ENCODE results near the gene NIT1. TPM values are rescaled to one million over a fixed set of nuclear protein-coding genes. Genes with fewer than 3 reads are reported as not detected.

The NIT1 gene
- total RNA-seq, 1 experiment from 2014 or later = 52.9 TPM

DNA sequence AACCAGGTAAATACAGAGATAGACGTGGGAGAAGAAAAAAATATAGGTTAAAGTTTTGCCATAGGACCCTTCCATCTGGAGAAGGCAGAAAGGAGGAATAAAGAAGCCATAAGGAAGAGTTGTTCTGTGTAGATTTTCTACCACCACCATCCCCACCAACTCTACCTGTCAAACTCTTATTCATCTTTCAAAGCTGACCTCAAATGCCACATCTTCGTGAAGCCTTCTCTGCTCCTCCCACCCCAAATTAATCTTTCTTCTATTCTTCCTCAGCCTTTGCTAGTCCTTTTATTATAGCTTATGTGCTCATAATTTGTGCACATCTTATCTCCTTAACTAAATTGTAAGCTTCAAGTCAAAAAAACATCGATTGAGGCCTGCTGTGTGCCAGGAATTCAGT is 27.3 kb upstream of the NIT1 start:
- intact Hi-C loops (cut with micrococcal nuclease; ENCODE audit: unreplicated experiment) = no loop called here
- Mint-ChIP-seq H3K9me3 (ENCODE audit: low read depth, unreplicated experiment) (no peaks in the 10 kb centered on the region), H3K27me3 (ENCODE audit: unreplicated experiment) (no peaks in the 10 kb centered on the region), H3K4me3 (ENCODE audit: low read depth, unreplicated experiment) (no peak overlapping the region), H3K4me1 (ENCODE audit: low read depth, unreplicated experiment) (peaks cover 76% of the 10 kb centered on the region), H3K27ac (ENCODE audit: unreplicated experiment) (no peak overlapping the region), H3K36me3 (ENCODE audit: insufficient read depth, unreplicated experiment) (peaks cover 39% of the 10 kb centered on the region)
- no TSS peak for BruUV-seq (replicated peaks)
- TF ChIP-seq, protein P1, sequence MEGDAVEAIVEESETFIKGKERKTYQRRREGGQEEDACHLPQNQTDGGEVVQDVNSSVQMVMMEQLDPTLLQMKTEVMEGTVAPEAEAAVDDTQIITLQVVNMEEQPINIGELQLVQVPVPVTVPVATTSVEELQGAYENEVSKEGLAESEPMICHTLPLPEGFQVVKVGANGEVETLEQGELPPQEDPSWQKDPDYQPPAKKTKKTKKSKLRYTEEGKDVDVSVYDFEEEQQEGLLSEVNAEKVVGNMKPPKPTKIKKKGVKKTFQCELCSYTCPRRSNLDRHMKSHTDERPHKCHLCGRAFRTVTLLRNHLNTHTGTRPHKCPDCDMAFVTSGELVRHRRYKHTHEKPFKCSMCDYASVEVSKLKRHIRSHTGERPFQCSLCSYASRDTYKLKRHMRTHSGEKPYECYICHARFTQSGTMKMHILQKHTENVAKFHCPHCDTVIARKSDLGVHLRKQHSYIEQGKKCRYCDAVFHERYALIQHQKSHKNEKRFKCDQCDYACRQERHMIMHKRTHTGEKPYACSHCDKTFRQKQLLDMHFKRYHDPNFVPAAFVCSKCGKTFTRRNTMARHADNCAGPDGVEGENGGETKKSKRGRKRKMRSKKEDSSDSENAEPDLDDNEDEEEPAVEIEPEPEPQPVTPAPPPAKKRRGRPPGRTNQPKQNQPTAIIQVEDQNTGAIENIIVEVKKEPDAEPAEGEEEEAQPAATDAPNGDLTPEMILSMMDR (IDR thresholded peaks at IDR 0.05; ENCODE audit: unreplicated experiment) = no peak
- CTCF ChIA-PET = no interaction called here
- no peak for DNase-seq

DNA sequence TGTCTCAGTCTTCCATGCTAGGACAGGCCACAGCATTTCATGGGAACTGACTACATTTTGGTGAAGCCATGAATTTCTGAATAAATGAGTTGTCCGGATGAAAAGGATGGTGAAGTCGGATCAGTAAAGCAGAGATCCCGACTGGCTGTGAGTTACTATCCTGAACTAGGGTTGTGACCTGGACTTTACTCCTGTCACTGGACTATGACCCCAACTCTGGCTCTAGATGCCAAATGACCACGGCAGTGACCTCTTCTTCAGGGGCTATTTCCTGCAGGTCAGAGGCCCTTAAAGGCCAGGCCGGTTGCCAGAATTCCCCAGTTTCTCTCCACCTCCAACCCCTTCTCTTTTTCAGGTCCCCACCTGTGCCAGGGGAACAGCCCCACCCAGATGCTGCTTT is 26.8 kb upstream of the NIT1 start:
- BruUV-seq (replicated peaks) = no TSS peak
- Mint-ChIP-seq H3K27ac (ENCODE audit: unreplicated experiment) (no peak overlapping the region), H3K9me3 (ENCODE audit: low read depth, unreplicated experiment) (no peaks in the 10 kb centered on the region), H3K4me1 (ENCODE audit: low read depth, unreplicated experiment) (peaks cover 73% of the 10 kb centered on the region), H3K27me3 (ENCODE audit: unreplicated experiment) (no peaks in the 10 kb centered on the region), H3K36me3 (ENCODE audit: insufficient read depth, unreplicated experiment) (peaks cover 34% of the 10 kb centered on the region), H3K4me3 (ENCODE audit: low read depth, unreplicated experiment) (no peak overlapping the region)
- intact Hi-C loops (cut with micrococcal nuclease; ENCODE audit: unreplicated experiment) = no loop called here
- TF ChIP-seq, protein P1 (IDR thresholded peaks at IDR 0.05; ENCODE audit: unreplicated experiment) = no peak
- CTCF ChIA-PET = no interaction called here
- no peak for DNase-seq

DNA sequence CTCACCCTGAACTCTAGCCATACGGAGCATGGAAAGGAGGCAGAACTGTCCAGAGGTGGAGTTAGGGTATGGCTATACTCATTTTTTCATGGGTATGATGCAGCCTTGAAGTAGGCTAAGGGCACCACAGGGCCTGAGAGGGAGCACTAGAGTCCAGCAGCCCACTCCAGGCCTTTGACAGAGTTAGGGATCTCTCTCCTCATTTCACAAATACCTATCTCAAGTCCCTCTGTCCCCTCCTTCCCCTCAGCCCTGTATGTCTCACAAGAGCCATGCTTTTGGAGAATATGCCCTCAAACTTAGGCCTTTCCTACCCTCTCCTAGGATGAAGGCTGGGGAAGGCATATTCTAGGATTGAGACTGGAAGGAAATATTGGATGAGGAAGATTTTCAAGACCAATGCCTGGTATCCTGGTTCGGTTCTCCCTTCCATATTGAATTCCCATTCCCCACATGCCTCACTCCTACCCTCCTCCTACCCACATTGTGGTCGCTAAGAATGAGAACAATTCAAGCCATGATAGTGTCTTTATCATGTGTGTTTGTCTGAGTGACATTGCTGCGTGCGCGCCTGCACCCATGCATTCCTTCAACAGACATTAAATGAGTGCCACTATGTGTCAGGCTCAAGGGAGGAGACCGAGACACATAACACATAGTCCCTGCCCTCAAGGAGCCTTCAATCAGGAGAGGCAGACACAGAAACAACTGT is 26.0 kb upstream of the NIT1 start:
- no peaks in the 10 kb centered on the region for H3K27me3 Mint-ChIP-seq (ENCODE audit: unreplicated experiment)
- H3K36me3 Mint-ChIP-seq (ENCODE audit: insufficient read depth, unreplicated experiment) = peaks cover 26% of the 10 kb centered on the region
- CTCF ChIA-PET = interaction anchor here (1.2 kb wide), 1 partner anchor 9 kb away, joined by 5 read pairs; no protein-coding TSS in a partner anchor
- H3K9me3 Mint-ChIP-seq (ENCODE audit: low read depth, unreplicated experiment) = no peaks in the 10 kb centered on the region
- peaks cover 73% of the 10 kb centered on the region for H3K4me1 Mint-ChIP-seq (ENCODE audit: low read depth, unreplicated experiment)
- H3K27ac Mint-ChIP-seq (ENCODE audit: unreplicated experiment) = peak overlapping the region; percentile 39
- no TSS peak for BruUV-seq (replicated peaks)
- intact Hi-C loops (cut with micrococcal nuclease; ENCODE audit: unreplicated experiment) = no loop called here
- TF ChIP-seq, protein P1 (IDR thresholded peaks at IDR 0.05; ENCODE audit: unreplicated experiment) = no peak
- DNase-seq = no peak
- H3K4me3 Mint-ChIP-seq (ENCODE audit: low read depth, unreplicated experiment) = no peak overlapping the region

DNA sequence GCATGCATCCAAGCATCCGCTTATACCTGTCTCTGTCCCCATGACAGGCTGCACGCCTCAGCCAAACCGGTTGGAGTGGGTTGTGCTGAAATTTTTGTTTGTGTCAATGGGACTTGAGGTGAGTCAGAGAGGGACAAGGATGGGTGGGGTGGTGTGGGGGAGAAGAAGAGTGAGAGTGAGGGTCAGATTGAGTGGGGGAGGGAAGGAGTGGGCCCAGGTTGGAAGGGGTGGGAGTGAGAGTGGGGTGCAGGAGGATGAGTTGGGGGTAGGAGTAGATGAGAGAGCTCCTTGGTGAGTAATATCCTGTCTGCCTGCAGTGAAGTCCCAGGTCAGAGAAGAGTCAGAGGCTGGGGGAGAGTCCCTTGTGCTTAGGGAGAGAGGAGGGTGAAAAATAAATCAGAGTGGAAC is 25.3 kb upstream of the NIT1 start:
- peak; percentile 67 for DNase-seq

More for the DNA sequence above, 25.3 kb upstream of the NIT1 start:
- CTCF ChIA-PET = interaction anchor here (1.2 kb wide), 1 partner anchor 10 kb away, joined by 5 read pairs; no protein-coding TSS in a partner anchor
- H3K36me3 Mint-ChIP-seq (ENCODE audit: insufficient read depth, unreplicated experiment) = peaks cover 24% of the 10 kb centered on the region
- intact Hi-C loops (cut with micrococcal nuclease; ENCODE audit: unreplicated experiment) = no loop called here
- peak overlapping the region; percentile 39 for H3K27ac Mint-ChIP-seq (ENCODE audit: unreplicated experiment)
- H3K4me1 Mint-ChIP-seq (ENCODE audit: low read depth, unreplicated experiment) = peaks cover 73% of the 10 kb centered on the region
- H3K4me3 Mint-ChIP-seq (ENCODE audit: low read depth, unreplicated experiment) = no peak overlapping the region
- H3K27me3 Mint-ChIP-seq (ENCODE audit: unreplicated experiment) = no peaks in the 10 kb centered on the region
- no peaks in the 10 kb centered on the region for H3K9me3 Mint-ChIP-seq (ENCODE audit: low read depth, unreplicated experiment)
- TF ChIP-seq, protein P1 (IDR thresholded peaks at IDR 0.05; ENCODE audit: unreplicated experiment) = no peak
- no TSS peak for BruUV-seq (replicated peaks)

Data from Calu3 (cell line).